GM19035 (cell line): ENCODE data around the gene NTM.
"Not testable (repeated sequence)": the region's sequence is repeated elsewhere in the genome, so short reads cannot be mapped to it uniquely, and the experiment has no call there.

Source experiments
- ATAC-seq: cut with Tn5 transposase; IDR thresholded peaks from one replicate; pipeline ENCODE4 v1.9.1; 2021; ENCODE audit not compliant: unreplicated experiment

Gene NTM

DNA sequence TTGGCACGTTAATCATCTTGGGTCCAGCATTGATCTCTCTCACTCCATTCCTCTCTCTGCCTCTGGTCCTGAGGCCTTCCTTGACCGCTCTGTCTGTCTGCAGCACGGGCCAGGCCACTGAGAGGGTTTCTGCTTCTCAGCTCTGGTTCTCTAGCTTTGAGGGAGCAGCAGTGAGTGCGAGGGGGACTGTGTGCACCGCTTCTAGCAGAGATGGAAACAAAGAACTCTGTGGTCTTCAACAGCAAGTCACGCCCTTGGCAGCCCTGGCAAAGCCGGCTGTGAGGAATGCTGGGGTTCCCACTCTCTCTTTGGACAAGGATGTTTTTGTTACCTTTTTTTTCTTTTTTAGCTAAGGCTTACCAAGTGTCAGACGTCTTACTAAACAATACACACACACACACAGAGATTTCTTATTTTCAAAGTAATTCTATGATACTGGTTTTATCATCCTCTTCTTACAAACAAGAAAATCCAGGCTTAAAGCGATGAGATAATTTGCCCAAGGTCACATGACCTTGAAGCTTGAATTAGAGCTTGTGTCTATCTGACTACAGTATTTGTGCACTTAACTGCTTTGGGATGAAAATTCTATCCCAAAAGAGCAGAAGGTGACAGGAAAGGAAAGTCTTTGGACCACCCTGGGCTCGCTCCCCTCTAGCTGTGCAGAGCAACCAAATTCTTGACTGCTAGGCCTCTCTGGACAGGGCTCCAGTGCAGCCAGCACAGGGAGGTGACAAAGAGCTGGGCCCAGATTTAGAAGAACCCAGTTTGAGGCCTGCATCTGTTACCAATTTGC, 293.2 kb downstream of the NTM start:
- ATAC-seq, result no peak

DNA sequence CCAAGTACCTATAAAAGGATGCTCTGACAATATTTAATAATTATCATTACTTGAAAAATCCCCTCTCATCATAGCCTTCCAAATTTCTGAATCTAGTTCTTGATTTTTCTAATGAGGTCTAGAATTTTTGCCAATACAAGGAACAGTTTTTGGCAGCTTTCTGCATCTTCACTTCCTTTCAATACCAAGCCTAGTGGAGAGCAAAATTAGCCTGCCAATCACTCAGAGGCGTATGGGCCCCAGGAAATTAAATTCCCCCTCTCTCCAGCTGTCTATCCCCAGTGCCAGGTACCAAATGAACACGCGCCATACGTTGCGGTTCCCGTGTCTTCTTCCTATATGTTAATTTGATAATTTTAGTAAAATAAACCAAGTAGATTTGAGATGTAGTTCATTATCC, 293.9 kb downstream of the NTM start:
- ATAC-seq, result no peak

- no peak for ATAC-seq
These were observed 294.4 kb downstream of the NTM start for GRCh38 chr11:131664816-131665215.

DNA sequence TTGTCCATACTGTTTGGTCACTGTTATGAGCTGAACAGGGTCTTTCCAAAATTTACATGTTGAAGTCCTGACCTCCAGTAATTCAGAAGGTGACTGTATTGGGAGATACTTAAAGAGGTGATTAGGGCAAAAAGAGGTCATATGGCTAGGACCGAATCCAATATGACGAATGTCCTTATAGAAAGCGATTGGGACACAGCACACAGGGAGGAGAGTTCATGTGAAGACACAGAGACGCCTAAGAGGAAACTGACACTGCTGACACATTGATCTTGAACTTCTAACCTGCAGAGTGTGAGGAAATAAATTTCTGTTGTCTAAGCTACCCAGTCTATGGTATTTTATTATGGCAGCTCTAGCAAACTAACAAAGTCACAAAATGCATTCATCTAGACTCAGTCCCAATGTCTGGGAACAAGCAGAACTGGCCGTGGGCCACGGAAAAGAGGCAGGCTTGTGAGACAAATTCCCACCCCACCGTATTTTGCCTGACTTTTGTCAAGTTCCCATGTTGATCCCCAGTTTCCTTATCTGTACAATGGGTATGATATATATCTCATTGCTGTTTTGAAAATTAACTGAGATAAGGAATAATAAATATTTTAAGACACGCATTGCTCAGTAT, 295.0 kb downstream of the NTM start:
- no peak for ATAC-seq

- no peak for ATAC-seq
These were observed 295.6 kb downstream of the NTM start for GRCh38 chr11:131666006-131666405.

GRCh38 chr11:131666617-131667016, 296.2 kb downstream of the NTM start:
- no peak for ATAC-seq

DNA sequence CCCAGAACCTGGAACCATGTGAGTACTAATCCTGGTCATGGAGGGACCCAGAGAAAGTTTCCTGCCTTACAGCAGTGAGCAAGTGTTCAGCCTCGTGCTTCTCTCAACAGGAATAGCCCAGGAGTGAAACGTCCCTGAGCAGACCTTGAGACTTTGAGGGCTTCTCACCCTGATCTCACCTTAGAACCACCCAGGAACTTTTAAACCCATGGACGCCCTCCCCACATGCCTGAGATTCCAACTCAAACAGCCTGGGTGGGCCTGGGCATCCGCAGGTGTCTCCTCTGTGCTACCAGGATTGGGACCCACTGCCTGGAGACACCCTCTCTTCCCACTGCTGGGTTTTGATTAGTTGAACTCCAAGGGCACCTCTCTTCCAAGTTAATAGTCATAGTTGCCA, 297.2 kb downstream of the NTM start:
- ATAC-seq, result no peak

DNA sequence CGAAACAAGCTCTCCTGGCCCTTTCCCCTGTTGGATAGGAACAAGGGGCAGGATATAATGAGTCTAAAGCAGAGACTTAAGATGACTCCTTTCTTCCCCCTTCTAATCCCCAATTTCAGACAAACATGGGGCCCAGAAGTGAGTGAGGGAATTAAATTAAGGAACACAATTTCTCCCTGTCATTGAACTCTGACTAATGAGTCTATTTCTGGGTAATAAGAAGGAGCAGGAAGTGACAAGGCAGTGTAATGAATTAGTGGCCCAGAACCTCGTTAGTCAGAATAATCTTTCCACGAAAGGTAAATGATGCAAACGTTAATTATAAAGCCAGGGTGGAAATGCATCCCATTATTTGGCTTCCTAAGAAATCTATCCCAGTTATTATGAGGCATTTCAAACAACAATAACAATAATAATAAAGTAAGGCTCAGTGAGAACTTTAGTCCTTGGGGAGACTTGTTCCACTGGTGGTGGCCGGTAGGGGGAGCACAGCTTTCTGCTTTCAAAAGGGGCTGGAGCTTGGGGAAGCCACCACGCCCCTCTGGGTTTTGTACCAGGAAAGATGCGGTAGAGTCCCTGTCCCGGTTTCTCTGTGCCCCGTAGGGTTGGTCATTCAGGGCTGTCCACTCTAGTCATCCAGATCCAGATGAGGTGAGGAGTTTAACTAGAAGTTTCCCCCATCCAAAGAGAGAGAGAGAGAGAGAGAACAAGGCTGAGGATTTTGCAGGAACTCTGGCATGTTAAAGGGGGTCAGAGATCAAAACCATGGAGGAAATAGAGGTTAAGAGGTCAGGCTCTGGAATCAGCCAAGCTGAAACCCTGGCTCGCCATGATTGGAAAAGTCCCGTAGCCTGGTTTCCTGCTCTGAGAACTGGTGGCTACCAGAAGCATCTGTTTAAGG, 298.3 kb downstream of the NTM start:
- no peak for ATAC-seq

- ATAC-seq, result no peak
These were observed 299.0 kb downstream of the NTM start for GRCh38 chr11:131669401-131669780.

DNA sequence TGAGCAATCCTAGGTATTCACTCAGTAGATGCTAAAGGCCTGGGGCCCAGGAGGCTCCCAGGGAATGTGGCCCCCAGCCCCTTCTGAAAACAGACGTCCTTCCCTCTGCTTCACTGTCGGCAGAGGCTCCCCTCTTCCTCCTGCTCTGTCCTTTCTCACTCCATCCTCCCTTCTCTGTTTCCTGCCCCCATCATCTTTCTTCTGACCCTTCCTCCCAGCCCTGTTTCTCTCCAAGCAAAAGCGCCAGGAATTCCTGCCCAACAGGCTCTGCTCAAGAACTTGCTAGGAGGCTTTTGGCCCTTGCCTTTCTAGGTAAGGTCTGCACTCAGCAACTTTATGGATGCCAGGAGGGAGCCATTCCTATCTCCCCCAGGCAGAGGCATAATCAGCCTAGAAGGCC, 300.5 kb downstream of the NTM start:
- ATAC-seq, result no peak

GRCh38 chr11:131671320-131671719, 300.9 kb downstream of the NTM start:
- ATAC-seq, result no peak

- ATAC-seq, result no peak
These were observed 301.3 kb downstream of the NTM start for GRCh38 chr11:131671734-131672133.

GRCh38 chr11:131672191-131672590, 301.8 kb downstream of the NTM start:
- ATAC-seq, result no peak

- peak; percentile 95 for ATAC-seq
These were observed 303.8 kb downstream of the NTM start for GRCh38 chr11:131674051-131674755.

DNA sequence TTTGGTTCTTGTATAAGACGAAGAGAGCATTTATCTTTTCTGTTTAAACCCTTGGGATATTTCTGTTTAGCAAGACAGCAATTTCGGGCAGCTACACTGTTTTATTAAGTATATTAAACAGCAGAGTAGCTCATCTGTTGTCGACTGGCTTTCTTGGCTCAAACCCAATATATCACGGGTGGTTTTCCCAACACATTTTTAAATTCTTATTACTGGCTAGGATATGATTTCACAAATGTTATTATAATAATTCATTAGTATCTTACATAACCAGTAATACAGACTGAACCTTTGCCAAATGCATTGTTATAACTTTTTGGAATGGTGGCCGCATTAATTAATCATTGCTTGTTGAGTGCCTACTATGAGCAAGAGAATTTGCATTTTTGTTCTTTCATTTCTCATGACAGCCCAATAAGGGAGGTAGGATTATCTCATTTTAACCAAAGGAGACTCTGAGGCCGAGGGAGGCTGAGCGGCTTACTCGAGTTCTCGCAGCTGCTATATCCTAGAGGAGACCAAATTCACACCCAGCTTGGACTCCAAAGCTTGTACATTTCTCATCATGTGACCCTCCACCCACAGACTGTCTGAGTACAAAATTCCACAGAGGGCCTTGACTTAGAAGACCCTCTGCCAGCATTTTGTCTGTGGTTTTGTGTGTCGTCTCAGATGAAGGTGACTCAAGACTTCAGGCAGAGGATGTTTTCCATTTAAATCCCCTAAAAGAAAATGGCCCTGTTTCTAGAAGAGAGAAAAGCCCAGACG, 304.9 kb downstream of the NTM start:
- ATAC-seq, result no peak

DNA sequence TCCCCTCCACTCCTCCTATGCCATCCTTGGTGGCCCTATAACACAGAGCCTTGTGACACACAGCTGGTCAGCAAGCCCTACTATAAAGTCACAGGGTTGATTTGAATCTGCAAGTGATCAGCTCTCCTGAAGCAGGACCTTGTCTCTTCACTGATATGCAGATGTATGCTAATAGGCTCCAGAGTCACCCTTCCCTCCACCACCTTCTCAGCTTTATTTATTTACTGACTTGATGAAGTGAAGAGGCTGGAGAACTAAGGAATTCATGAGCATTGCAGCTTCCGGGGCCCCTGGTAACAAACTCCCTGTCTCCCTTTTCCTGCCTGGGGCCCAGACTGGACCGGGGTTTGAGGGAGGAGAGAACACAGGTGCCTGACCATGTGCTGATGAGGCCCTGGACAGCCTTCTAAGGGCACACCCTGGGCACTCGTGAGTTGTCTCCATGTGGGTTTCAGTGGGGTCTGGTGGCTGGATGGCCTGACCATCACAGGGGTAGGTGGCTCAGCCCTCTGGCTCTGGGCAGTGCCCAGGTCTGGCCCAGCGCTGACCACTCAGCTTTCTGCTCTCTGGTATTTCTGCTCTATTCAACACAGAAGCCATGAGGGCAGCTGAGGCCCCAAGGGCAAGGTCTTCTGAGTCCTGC, 307.5 kb downstream of the NTM start:
- no peak for ATAC-seq

GRCh38 chr11:131678658-131679340, 308.4 kb downstream of the NTM start:
- ATAC-seq, result no peak

DNA sequence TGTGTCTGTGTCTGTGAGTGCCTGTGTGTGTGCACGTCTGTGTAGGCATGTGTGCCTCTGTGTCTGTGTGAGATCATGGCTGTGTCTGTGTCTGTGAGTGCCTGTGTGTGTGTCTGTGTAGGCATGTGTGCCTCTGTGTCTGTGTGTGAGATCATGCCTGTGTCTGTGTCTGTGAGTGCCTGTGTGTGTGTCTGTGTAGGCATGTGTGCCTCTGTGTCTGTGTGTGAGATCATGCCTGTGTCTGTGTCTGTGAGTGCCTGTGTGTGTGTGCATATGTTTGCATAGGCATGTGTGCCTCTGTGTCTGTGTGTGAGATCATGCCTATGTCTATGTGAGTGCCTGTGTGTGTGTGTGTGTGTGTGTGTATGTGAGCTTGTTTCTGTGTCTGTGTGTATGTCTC, 310.0 kb downstream of the NTM start:
- ATAC-seq, result not testable (repeated sequence)

- no peak for ATAC-seq
These were observed 311.5 kb downstream of the NTM start for GRCh38 chr11:131681920-131682319.
